Measurements from ENCODE around the gene MAP1A. TPM values are rescaled to one million over a fixed set of nuclear protein-coding genes. Genes with fewer than 3 reads are reported as not detected.

The MAP1A gene
- total and polyA plus RNA-seq, 2 experiments from 2014 or later: 0.81 to 2.0 TPM

DNA sequence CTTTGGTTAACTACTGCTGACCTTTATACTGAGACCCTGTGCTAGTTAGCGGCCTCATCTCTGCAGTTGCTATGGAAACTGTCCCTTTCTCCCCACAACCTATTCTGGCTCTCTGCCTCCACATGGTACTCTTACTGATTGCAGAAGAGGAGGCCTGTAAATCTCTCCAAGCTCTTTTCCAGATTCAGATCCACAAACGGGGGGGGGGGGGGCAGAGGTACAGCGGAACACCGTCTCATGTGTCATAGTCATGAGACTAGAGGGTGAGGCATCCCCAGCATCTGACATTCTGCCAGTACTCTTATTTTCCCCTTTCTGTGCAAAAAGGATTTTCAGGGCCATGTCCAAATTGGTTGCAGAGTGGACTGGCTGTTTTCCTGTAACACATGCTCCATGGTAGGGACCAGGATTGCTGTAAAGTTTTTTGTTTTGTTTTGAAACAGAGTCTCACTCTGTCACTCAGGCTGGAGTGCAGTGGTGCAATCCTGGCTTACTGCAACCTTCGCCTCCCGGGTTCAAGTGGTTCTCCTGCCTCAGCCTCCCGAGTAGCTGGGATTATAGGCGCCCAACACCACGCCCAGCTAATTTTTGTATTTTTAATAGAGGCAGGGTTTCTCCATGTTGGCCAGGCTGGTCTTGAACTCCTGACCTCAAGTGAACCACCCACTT, 8.3 kb upstream of the MAP1A start:
- no peak for DNase-seq (ENCODE audit: low spot score)
- Histone ChIP-seq H3K79me2 (replicated peaks; ENCODE audit: insufficient read depth) (no peaks in the 10 kb centered on the region), H3K27me3 (ENCODE audit: insufficient read depth) (peaks cover 28% of the 10 kb centered on the region), H3K4me2 (peak overlapping the region; percentile 75; the same call in 1 of the 2 replicates), H3K36me3 (ENCODE audit: insufficient read depth) (no peaks in the 10 kb centered on the region), H3K9me2 (ENCODE audit: insufficient read depth) (no peaks in the 10 kb centered on the region), H3K27ac (ENCODE audit: low read depth) (peak overlapping the region; percentile 45; the same call in 1 of the 2 replicates), H3K4me1 (ENCODE audit: insufficient read depth) (peaks cover 16% of the 10 kb centered on the region), H2AFZ (peak overlapping the region; percentile 64; the same call in 1 of the 2 replicates), H3K4me3 (peak overlapping the region; percentile 61), H3F3A (replicated peaks; ENCODE audit: low read depth) (peaks cover 11% of the 10 kb centered on the region), H4K20me1 (replicated peaks; ENCODE audit: insufficient read depth) (no peaks in the 10 kb centered on the region)
- Mint-ChIP-seq H3K9me3 (no peaks in the 10 kb centered on the region), H3K4me3 (peak overlapping the region; percentile 89), H3K27me3 (ENCODE audit: insufficient read depth, low read depth, poor library complexity) (peaks cover 24% of the 10 kb centered on the region), H3K36me3 (ENCODE audit: low read depth) (no peaks in the 10 kb centered on the region; the same call in 2 of the 3 replicates), H3K4me1 (peaks cover 25% of the 10 kb centered on the region), H3K27ac (peak overlapping the region; percentile 65; the same call in 1 of the 2 replicates)
- ATAC-seq: no peak
- no peak for TF ChIP-seq ZNF114 (CRISPR knock-in tag; IDR thresholded peaks at IDR 0.05)
- TF ChIP-seq CREB1 (CRISPR knock-in tag; IDR thresholded peaks at IDR 0.05; ENCODE audit: low read depth): no peak
- no peak for TF ChIP-seq REST (IDR thresholded peaks at IDR 0.05; ENCODE audit: unreplicated experiment)
- no peak for TF ChIP-seq EZH2phosphoT487 (IDR thresholded peaks at IDR 0.05; ENCODE audit: unreplicated experiment)
- no peak for TF ChIP-seq ZNF462 (CRISPR knock-in tag; IDR thresholded peaks at IDR 0.05)
- no peak for TF ChIP-seq STAT1 (IDR thresholded peaks at IDR 0.05; ENCODE audit: unreplicated experiment)
